ENCODE data around the gene ADGRV1. TPM values are rescaled to one million over a fixed set of nuclear protein-coding genes. Genes with fewer than 3 reads are reported as not detected.

ADGRV1 gene
- total RNA-seq, 1 experiment from 2014 or later: 64.8 TPM

GRCh38 chr5:91030521-91031401, 472.2 kb downstream of the ADGRV1 start:
- no peak overlapping the region for H3K27ac ChIP-seq (ENCODE audit: insufficient read length, low read depth, low read length)
- H3K9me3 ChIP-seq (ENCODE audit: control insufficient read depth, low read depth, low read length): no peaks in the 10 kb centered on the region
- no peaks in the 10 kb centered on the region for H3K23me2 ChIP-seq (ENCODE audit: insufficient read length, low read depth, low read length, poor library complexity, severe bottlenecking)
- H4K20me1 ChIP-seq (ENCODE audit: control insufficient read depth, insufficient read depth, insufficient read length): peaks cover 2% of the 10 kb centered on the region
- peaks cover 3% of the 10 kb centered on the region; the same call in 1 of the 2 replicates for H3K4me1 ChIP-seq (ENCODE audit: insufficient read depth, low read length)
- no CpG with 5 or more reads among the region's 6 CpGs for WGBS (ENCODE audit: extremely low coverage, insufficient read length, low lambda C conversion rate)
- no peak overlapping the region for H4K91ac ChIP-seq (ENCODE audit: insufficient read length, low read depth, low read length)
- no peak overlapping the region for H2AFZ ChIP-seq (ENCODE audit: low read length)
- no peak overlapping the region for H4K5ac ChIP-seq (ENCODE audit: insufficient read length, low read depth, low read length)
- no peak overlapping the region for H3K56ac ChIP-seq (ENCODE audit: insufficient read length, low read depth, low read length)
- Mint-ChIP-seq H3K4me3 (no peak overlapping the region), H3K4me1 (peaks cover 17 to 19% of the 10 kb centered on the region in 2 experiments), H3K27ac (peak overlapping the region; percentile 17 to 79 (median 48); a peak in 5 of 7 replicates), H3K27me3 (ENCODE audit: low read depth) (no peaks in the 10 kb centered on the region), H3K9me3 (no peaks in the 10 kb centered on the region), H3K36me3 (ENCODE audit: insufficient read depth in 1 of 3, low read depth in 3 of 3) (no peaks in the 10 kb centered on the region)
- no peak overlapping the region for H2BK120ac ChIP-seq (ENCODE audit: low read depth, low read length, poor library complexity, severe bottlenecking)
- no peak for DNase-seq
- no peak overlapping the region for H4K8ac ChIP-seq (replicated peaks; ENCODE audit: insufficient read length, low read depth, low read length)
- no peak overlapping the region for H2BK20ac ChIP-seq (ENCODE audit: low read depth, low read length, poor library complexity, severe bottlenecking)
- no peak overlapping the region for H3K4me2 ChIP-seq (ENCODE audit: insufficient read depth, insufficient read length, low read length)
- no peak overlapping the region for H3K14ac ChIP-seq (ENCODE audit: insufficient read depth, low read length)
- H3K9ac ChIP-seq (ENCODE audit: extremely low read depth, insufficient read length, low read length): no peak overlapping the region
- H3T11ph ChIP-seq (ENCODE audit: low read length): no peak overlapping the region
- H3K79me1 ChIP-seq (ENCODE audit: insufficient read depth, low read depth, low read length, poor library complexity, severe bottlenecking): no peaks in the 10 kb centered on the region
- H3K18ac ChIP-seq (ENCODE audit: insufficient read length, low read depth, low read length): no peak overlapping the region
- no peak overlapping the region for H2BK5ac ChIP-seq (ENCODE audit: insufficient read length, low read length)
- H2BK12ac ChIP-seq (ENCODE audit: insufficient read length, low read depth, low read length): no peak overlapping the region
- TF ChIP-seq CTCF (conservative IDR thresholded peaks at IDR 0.05): no peak
- no peak overlapping the region for H3K4ac ChIP-seq (ENCODE audit: low read depth, low read length)
- no peak overlapping the region for H3K23ac ChIP-seq (ENCODE audit: insufficient read length, low read depth, low read length)
- no peaks in the 10 kb centered on the region for H3K79me2 ChIP-seq (ENCODE audit: insufficient read depth, low read length)
- no peak overlapping the region for H2AK5ac ChIP-seq (ENCODE audit: insufficient read length, low read length)
- no peaks in the 10 kb centered on the region for H3K27me3 ChIP-seq (ENCODE audit: insufficient read depth, low read length)
- H2BK15ac ChIP-seq (ENCODE audit: low read depth, low read length): no peak overlapping the region

Measured in H9 (cell line).